EL (cell line): ENCODE results near the gene TCL1A.
"Not testable (repeated sequence)": the region's sequence is repeated elsewhere in the genome, so short reads cannot be mapped to it uniquely, and the experiment has no call there.

Experiments used
- DNase-seq: peaks from one replicate; pipeline ENCODE4 v3.0.0-alpha.2; 2016

TCL1A gene

GRCh38 chr14:95713596-95714371 lies at the start of gene TCL1A:
Gene TCL1A (minus strand): TSS chr14:95714125. CDS start chr14:95714066, 59 bp downstream.
- DNase-seq = no peak

GRCh38 chr14:95763032-95763431 lies 49.1 kb upstream of the TCL1A start:
- DNase-seq = not testable (repeated sequence)

GRCh38 chr14:95761436-95761835 lies 47.5 kb upstream of the TCL1A start:
- DNase-seq = no peak

- DNase-seq = no peak
These were observed 46.7 kb upstream of the TCL1A start for GRCh38 chr14:95760596-95760995.

GRCh38 chr14:95759941-95760340 lies 46.0 kb upstream of the TCL1A start:
- peak; percentile 13 for DNase-seq

GRCh38 chr14:95758331-95758730 lies 44.4 kb upstream of the TCL1A start:
- DNase-seq = no peak

- DNase-seq = no peak
These were observed 42.8 kb upstream of the TCL1A start for GRCh38 chr14:95756751-95757150.

- DNase-seq = no peak
These were observed 42.2 kb upstream of the TCL1A start for GRCh38 chr14:95756127-95756526.

GRCh38 chr14:95741781-95742180 lies 27.9 kb upstream of the TCL1A start:
- DNase-seq = no peak

- peak; percentile 25 for DNase-seq
These were observed 27.1 kb upstream of the TCL1A start for GRCh38 chr14:95741038-95741490.

GRCh38 chr14:95739356-95739755 lies 25.4 kb upstream of the TCL1A start:
- no peak for DNase-seq

- DNase-seq = no peak
These were observed 19.3 kb upstream of the TCL1A start for GRCh38 chr14:95733212-95733611.

GRCh38 chr14:95730126-95730525 lies 16.2 kb upstream of the TCL1A start:
- DNase-seq = no peak

- not testable (repeated sequence) for DNase-seq
These were observed 15.6 kb upstream of the TCL1A start for GRCh38 chr14:95729402-95730028.

GRCh38 chr14:95727056-95727700 lies 13.3 kb upstream of the TCL1A start:
- DNase-seq = no peak

- no peak for DNase-seq
These were observed 11.9 kb upstream of the TCL1A start for GRCh38 chr14:95725685-95726336.

GRCh38 chr14:95722525-95723190 lies 8.7 kb upstream of the TCL1A start:
- DNase-seq = no peak

- DNase-seq = no peak
These were observed 1.5 kb downstream of the TCL1A start for GRCh38 chr14:95712398-95712797.

- no peak for DNase-seq
These were observed 2.3 kb downstream of the TCL1A start for GRCh38 chr14:95711476-95712176.

- DNase-seq = no peak
These were observed 3.8 kb downstream of the TCL1A start for GRCh38 chr14:95710106-95710505.

GRCh38 chr14:95707327-95707726 lies 6.6 kb downstream of the TCL1A start:
- no peak for DNase-seq

GRCh38 chr14:95705518-95705917 lies 8.4 kb downstream of the TCL1A start:
- DNase-seq = no peak
